IPS-20b (cell line): ENCODE results near the gene SRCIN1.
"Not testable (repeated sequence)": the region's sequence is repeated elsewhere in the genome, so short reads cannot be mapped to it uniquely, and the experiment has no call there.

ENCODE experiments used
- H3K27ac ChIP-seq: one replicate; pipeline ENCODE4 v1.5.1; 2013; ENCODE audit warnings: low read length
- H3K27me3 ChIP-seq: 2 replicates; pipeline ENCODE4 v1.6.1; 2013; ENCODE audit warnings: mild to moderate bottlenecking, low read length, inconsistent platforms; ENCODE audit not compliant: insufficient read depth
- H3K36me3 ChIP-seq: 2 replicates; pipeline ENCODE4 v1.6.1; 2013; ENCODE audit warnings: low read depth, mild to moderate bottlenecking, inconsistent platforms, low read length, moderate library complexity; ENCODE audit not compliant: insufficient read depth
- H3K4me1 ChIP-seq: 2 replicates; pipeline ENCODE4 v1.6.1; 2013; ENCODE audit warnings: mild to moderate bottlenecking, control low read depth, inconsistent platforms, low read length, moderate library complexity; ENCODE audit not compliant: insufficient read depth
- H3K4me3 ChIP-seq: 2 replicates; pipeline ENCODE4 v1.5.1; 2013; ENCODE audit warnings: mild to moderate bottlenecking, low read length, inconsistent platforms
- H3K9ac ChIP-seq: 2 replicates; pipeline ENCODE4 v1.6.1; 2013; ENCODE audit warnings: low read depth, mild to moderate bottlenecking, inconsistent platforms, low read length, moderate library complexity
- H3K9me3 ChIP-seq: 2 replicates; pipeline ENCODE4 v1.6.1; 2013; ENCODE audit warnings: mild to moderate bottlenecking, low read depth, low read length, inconsistent platforms; ENCODE audit not compliant: insufficient read depth

Gene SRCIN1

DNA sequence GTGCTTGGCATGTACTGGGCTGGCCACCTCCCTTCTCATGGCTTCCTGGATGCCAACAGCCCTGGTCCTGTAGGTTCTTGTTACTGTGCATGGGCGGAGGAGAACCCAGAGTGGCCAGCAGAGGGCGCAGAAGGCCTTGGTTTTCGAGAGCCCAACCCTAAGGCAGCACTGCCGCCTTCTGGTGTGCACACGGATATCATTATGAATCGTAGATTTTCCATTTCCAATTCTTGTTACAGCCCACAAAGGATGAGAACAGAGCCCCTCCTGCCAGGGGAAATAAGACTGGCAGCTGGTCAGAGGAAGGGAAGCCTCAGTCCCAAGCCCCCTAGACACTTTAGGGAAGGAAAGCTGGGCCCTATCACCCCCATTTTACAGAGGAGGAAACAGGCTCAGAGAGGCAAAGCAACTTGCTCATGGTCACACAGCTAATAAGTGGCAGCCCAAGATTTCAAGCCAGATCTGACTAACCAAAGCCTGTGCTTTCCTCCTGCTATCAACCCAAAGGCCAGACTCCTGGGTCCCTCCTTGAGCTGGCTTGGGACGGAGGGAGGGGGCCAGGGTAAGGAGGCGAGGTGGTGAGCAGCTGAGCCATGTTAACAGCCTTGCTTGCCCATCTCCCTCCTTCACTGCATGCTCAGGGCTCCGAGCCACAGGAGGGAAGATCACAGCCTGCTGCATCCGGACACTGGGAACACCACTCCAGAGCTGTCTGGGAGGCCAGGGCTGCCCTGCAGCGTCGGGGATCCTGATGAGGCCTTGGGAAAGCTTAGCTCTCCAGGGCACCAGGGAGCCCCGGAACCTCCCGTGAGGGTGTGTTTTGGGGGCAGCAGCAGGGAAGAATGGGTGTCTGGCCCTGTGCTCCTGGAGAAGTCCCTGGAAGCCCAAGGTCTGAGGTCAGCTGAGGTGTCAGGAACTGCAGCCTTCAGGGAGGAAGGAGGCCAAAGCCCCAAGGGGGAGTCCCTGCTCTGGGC, 113.4 kb downstream of the SRCIN1 start:
- H3K4me1 ChIP-seq, H3K9ac ChIP-seq, H3K27ac ChIP-seq, H3K9me3 ChIP-seq, H3K4me3 ChIP-seq, H3K27me3 ChIP-seq: not testable (repeated sequence)
- peaks cover 32% of the 10 kb centered on the region; the same call in 1 of the 2 replicates for H3K36me3 ChIP-seq

- H3K9me3 ChIP-seq, H3K27me3 ChIP-seq, H3K4me1 ChIP-seq, H3K4me3 ChIP-seq, H3K27ac ChIP-seq, H3K9ac ChIP-seq: not testable (repeated sequence)
- peaks cover 41% of the 10 kb centered on the region; the same call in 1 of the 2 replicates for H3K36me3 ChIP-seq
Observed at GRCh38 chr17:38491346-38492066, 114.2 kb downstream of the SRCIN1 start.

- H3K4me1 ChIP-seq, H3K9ac ChIP-seq, H3K27ac ChIP-seq, H3K9me3 ChIP-seq, H3K27me3 ChIP-seq, H3K4me3 ChIP-seq: not testable (repeated sequence)
- peaks cover 51% of the 10 kb centered on the region; the same call in 1 of the 2 replicates for H3K36me3 ChIP-seq
Observed at GRCh38 chr17:38489774-38490173, 116.0 kb downstream of the SRCIN1 start.

DNA sequence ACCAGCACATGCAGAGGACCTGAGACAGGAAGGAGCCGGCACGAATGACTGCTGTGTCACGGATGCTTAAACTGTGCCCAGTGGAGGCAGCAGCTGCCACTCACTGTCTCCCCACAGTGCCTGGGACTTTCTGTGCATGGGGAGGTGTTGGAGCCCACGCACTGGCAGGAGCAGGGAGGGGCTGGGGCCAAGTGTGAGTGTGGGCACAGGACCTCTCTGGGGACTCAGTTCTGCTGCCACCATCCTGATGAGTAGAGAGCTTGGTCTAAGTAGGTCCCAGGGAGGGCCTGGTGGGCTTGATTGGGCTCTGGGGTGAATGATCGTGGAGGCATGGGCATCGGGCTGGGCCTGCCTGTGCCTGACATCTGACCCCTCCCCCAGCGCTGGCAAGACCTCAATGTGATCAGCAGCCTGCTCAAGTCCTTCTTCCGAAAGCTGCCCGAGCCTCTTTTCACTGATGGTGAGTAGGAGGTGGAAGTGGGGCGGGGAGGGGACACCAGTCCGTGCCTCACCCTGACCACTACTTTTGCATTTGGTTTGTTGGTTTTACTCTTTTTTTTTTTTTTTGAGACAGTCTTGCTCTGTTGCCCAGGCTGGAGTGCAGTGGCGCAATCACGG, 120.0 kb downstream of the SRCIN1 start:
- H3K27ac ChIP-seq, H3K9me3 ChIP-seq, H3K4me3 ChIP-seq, H3K4me1 ChIP-seq, H3K9ac ChIP-seq, H3K27me3 ChIP-seq: not testable (repeated sequence)
- H3K36me3 ChIP-seq = peaks cover 44% of the 10 kb centered on the region; the same call in 1 of the 2 replicates

DNA sequence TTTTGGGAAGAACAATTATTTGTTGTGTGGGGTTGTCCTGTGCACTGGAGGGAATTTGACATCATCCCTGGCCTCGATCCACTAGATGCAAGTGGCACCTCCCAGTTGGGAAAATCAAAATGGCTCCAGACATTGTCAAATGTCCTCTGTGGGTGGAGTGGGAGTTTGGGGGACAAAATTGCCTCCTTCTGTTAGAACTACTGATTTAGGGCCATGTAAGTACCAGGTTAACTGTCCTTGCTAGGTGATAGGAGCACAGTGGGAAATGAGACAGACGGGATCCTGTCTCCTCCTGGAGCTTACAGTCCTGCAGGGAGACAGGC, 120.6 kb downstream of the SRCIN1 start:
- Histone ChIP-seq H3K27ac (no peak overlapping the region), H3K9me3 (no peaks in the 10 kb centered on the region), H3K9ac (no peak overlapping the region), H3K36me3 (peaks cover 43% of the 10 kb centered on the region; the same call in 1 of the 2 replicates), H3K4me1 (no peaks in the 10 kb centered on the region), H3K4me3 (no peak overlapping the region), H3K27me3 (no peaks in the 10 kb centered on the region)

DNA sequence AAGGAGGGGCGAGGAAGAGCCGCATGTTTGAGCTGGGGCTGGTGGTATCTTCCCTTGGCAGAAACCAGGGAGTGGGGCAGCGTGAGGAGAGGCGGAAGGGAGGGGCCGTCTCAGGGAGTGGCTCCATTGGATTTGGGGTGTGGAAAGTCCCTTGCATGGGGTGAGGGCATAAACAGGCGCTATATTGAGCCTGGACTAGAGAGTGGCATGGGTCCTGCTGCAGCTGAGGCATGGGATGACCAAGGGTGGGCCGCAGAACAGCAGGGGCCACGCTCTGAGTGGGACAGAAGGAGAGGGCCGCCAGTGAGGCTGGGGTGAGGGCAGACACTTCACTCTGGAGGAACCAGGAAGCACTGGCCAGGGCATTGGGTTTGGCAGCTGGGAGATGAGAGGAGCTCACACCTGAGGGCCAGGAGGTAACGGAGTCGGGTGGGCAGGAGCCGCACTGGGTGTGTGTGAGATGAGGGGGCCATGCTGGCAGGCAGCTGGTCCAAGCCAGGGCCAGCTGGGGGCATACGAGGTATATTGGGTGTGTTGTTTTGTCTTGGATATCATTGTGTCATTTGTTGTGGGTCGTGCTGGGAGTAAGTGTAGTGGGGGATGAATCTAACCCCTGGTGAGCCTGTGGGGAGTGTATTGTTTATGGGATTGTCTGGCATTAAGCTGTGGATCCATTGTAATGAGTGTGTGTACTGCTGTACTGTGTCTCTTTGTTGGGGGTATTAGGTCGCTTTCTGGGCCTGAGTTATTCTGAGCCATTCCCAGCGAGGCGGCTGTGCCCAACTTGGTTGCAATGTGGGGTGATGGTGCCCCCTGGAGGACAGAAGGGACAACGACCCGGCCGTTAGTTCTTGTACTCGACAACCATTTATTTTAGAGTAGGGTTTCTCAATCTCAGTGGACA, 121.3 kb downstream of the SRCIN1 start:
- H3K4me3 ChIP-seq, H3K27me3 ChIP-seq, H3K27ac ChIP-seq, H3K9me3 ChIP-seq, H3K4me1 ChIP-seq, H3K9ac ChIP-seq: not testable (repeated sequence)
- H3K36me3 ChIP-seq = peaks cover 39% of the 10 kb centered on the region; the same call in 1 of the 2 replicates

DNA sequence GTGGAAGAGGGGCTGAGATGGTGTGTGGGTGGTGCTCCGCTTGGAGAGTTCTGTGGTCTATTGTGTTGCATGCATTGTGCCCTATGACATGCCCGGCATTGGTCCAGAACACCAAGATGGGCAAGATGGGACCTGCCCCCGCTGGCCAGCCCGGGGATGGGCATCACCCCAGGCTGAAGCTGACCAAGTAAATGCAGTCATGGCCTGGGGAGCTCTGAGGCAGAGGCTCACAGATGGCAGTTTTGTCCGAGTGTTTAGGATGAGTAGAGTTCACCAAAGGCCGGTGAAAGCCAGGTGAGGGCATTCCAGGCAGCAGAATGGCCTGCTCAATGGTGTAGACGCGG, 123.1 kb downstream of the SRCIN1 start:
- not testable (repeated sequence) for H3K9me3 ChIP-seq, H3K4me3 ChIP-seq, H3K4me1 ChIP-seq, H3K9ac ChIP-seq, H3K27ac ChIP-seq, H3K27me3 ChIP-seq
- peaks cover 38% of the 10 kb centered on the region; the same call in 1 of the 2 replicates for H3K36me3 ChIP-seq

GRCh38 chr17:38482039-38482699, 123.6 kb downstream of the SRCIN1 start:
- H3K27me3 ChIP-seq, H3K9me3 ChIP-seq, H3K27ac ChIP-seq, H3K4me3 ChIP-seq, H3K9ac ChIP-seq, H3K4me1 ChIP-seq: not testable (repeated sequence)
- H3K36me3 ChIP-seq = peaks cover 36% of the 10 kb centered on the region; the same call in 1 of the 2 replicates
